ENCODE results near the gene LRG1. TPM values are rescaled to one million over a fixed set of nuclear protein-coding genes. Genes with fewer than 3 reads are reported as not detected.

Gene LRG1
- total and polyA plus RNA-seq, 9 of the 15 experiments (the other 6 are each of a cell fraction or from before 2014, with no cell fraction given): 1.5 to 11.9 (median 8.7) TPM

- TF ChIP-seq PRPF4 (IDR thresholded peaks at IDR 0.05; ENCODE audit: insufficient read depth, low read depth, low read length, poor library complexity, severe bottlenecking) (no peak), ZNF395 (CRISPR knock-in tag; IDR thresholded peaks at IDR 0.05) (no peak), HDAC2 (IDR thresholded peaks at IDR 0.05) (peak; percentile 58; the same call in 1 of the 2 replicates), HINFP (tag; conservative IDR thresholded peaks at IDR 0.05; ENCODE audit: low read depth) (no peak), SMARCA5 (IDR thresholded peaks at IDR 0.05) (peak; percentile 88), HOMEZ (CRISPR knock-in tag; IDR thresholded peaks at IDR 0.05) (no peak), BCOR (IDR thresholded peaks at IDR 0.05) (peak; percentile 82), ZNF280B (CRISPR knock-in tag; IDR thresholded peaks at IDR 0.05) (no peak), HDAC6 (IDR thresholded peaks at IDR 0.05; ENCODE audit: low read depth, low read length) (no peak), TBL1XR1 (IDR thresholded peaks at IDR 0.05; ENCODE audit: low read length in 2 of 2) (no peak), ESRRA (IDR thresholded peaks at IDR 0.05; ENCODE audit: borderline replicate concordance, low read depth) (peak; percentile 70; the same call in 1 of the 2 replicates), TBP (optimal IDR thresholded peaks at IDR 0.05; ENCODE audit: low read depth, low read length) (no peak), MLX (CRISPR knock-in tag; conservative IDR thresholded peaks at IDR 0.05) (no peak), HCFC1 (IDR thresholded peaks at IDR 0.05; ENCODE audit: low read depth, low read length) (no peak), CHD4 (IDR thresholded peaks at IDR 0.05; ENCODE audit: insufficient read depth, insufficient replicate concordance, low read depth, low read length, poor library complexity, severe bottlenecking) (no peak), EWSR1 (IDR thresholded peaks at IDR 0.05; ENCODE audit: borderline replicate concordance, low read depth, partially characterized antibody) (no peak), COPS2 (conservative IDR thresholded peaks at IDR 0.05) (no peak)
These were observed 7.7 kb upstream of the LRG1 start (continued) for GRCh38 chr19:4547303-4548237.
